Stomach (tissue), 9 donors: ENCODE data around the gene CRELD1. TPM values are rescaled to one million over a fixed set of nuclear protein-coding genes. Genes with fewer than 3 reads are reported as not detected.
A peak's percentile ranks its signal among the peaks of the same experiment; 100 is the strongest.

Experiments used
- DNase-seq, 2 donors: peaks; one replicate each; pipeline versions ENCODE4 v3.0.0 to v3.0.0-alpha.2; 2013 to 2019
- H3K27ac ChIP-seq, 5 donors: fragments of 200-600 bp in 4 of 5; sonication (generic) in 4 of 5; one replicate each; pipeline ENCODE4 v1.5.1; 2013 to 2019; ENCODE audit warnings: mild to moderate bottlenecking in 1 of 5, moderate library complexity in 1 of 5
- H3K27me3 ChIP-seq, 3 donors: fragments of 200-600 bp; sonication (generic); one replicate each; pipeline ENCODE4 v1.5.1; 2017 to 2019; ENCODE audit warnings: mixed run types in 1 of 3
- H3K36me3 ChIP-seq, 4 donors: fragments of 200-600 bp; sonication (generic); 1 replicate in 3 of 4; 2 replicates in 1 of 4; pipeline ENCODE4 v1.5.1; 2016 to 2019
- H3K4me1 ChIP-seq, 4 donors: fragments of 200-600 bp; sonication (generic); one replicate each; pipeline ENCODE4 v1.5.1; 2016 to 2019
- H3K4me3 ChIP-seq, 4 donors: fragments of 200-600 bp; sonication (generic) in 3 of 4; one replicate each; pipeline ENCODE4 v1.5.1; 2016 to 2019; ENCODE audit warnings: mild to moderate bottlenecking in 1 of 4
- H3K9me3 ChIP-seq, 4 donors: fragments of 200-600 bp; sonication (generic); one replicate each; pipeline ENCODE4 v1.5.1; 2016 to 2019
- EP300 ChIP-seq: sonication (generic); formaldehyde crosslinking; IDR thresholded peaks from one replicate; pipeline ENCODE4 v1.6.1; 2017; ENCODE audit warnings: antibody characterized with exemption
- POLR2A ChIP-seq, 4 donors: fragments of 450-650 bp; IDR thresholded peaks; one replicate each; pipeline ENCODE4 v1.6.1; 2016; ENCODE audit warnings: antibody characterized with exemption in 4 of 4, control low read depth in 2 of 4, mild to moderate bottlenecking in 1 of 4, moderate library complexity in 1 of 4
- POLR2AphosphoS5 ChIP-seq, 3 donors: sonication (generic); formaldehyde crosslinking; IDR thresholded peaks; one replicate each; pipeline ENCODE4 v1.6.1; 2016; ENCODE audit warnings: antibody characterized with exemption in 3 of 3
- WGBS, 5 donors: extraction: QIAGEN DNeasy Blood & Tissue Kit in 3 of 5; methylation state at CpG; one replicate each; pipeline versions ENCODE4 v1.1.5 to v1.1.7; 2013 to 2018; 5-methylcytosine and 5-hydroxymethylcytosine counted together
- intact Hi-C: fragments of 100-400 bp; cut with DNase I; formaldehyde crosslinking; loops from one replicate; pipeline ENCODE4 v1.15.1; 2023; ENCODE audit warnings: low total_unique reads
- polyA plus RNA-seq, 3 donors: library from polyadenylated mRNA; stranded (reverse); fragments of 200-250 nt; gene quantifications; one replicate each; pipeline ENCODE4 v1.2.3, GENCODE V29; 2013
- total RNA-seq, 5 donors: library from RNA; depleted of rRNA; stranded (reverse); fragments of >200 nt; gene quantifications; one replicate each; pipeline versions ENCODE4 v1.1.0 to v1.2.3, GENCODE V29; 2014 to 2016
- TF ChIP-seq, protein P1 (sequence below), 7 experiments: fragments of 450-650 bp in 4 of 7; fragments of 200-600 bp in 3 of 7; sonication (generic) in 3 of 7; IDR thresholded peaks; one replicate each; pipeline ENCODE4 v1.5.1; 2016 to 2019; ENCODE audit warnings: antibody characterized with exemption in 7 of 7, control low read depth in 2 of 7, mild to moderate bottlenecking in 1 of 7
- donor health status: healthy with polysubstance abuse.
- donor health status: Bipolar disorder and iron deficiency.
- donor health status: healthy.

The CRELD1 gene
- total and polyA plus RNA-seq, 8 donors: 6.2 to 71.5 (median 22.7) TPM

DNA sequence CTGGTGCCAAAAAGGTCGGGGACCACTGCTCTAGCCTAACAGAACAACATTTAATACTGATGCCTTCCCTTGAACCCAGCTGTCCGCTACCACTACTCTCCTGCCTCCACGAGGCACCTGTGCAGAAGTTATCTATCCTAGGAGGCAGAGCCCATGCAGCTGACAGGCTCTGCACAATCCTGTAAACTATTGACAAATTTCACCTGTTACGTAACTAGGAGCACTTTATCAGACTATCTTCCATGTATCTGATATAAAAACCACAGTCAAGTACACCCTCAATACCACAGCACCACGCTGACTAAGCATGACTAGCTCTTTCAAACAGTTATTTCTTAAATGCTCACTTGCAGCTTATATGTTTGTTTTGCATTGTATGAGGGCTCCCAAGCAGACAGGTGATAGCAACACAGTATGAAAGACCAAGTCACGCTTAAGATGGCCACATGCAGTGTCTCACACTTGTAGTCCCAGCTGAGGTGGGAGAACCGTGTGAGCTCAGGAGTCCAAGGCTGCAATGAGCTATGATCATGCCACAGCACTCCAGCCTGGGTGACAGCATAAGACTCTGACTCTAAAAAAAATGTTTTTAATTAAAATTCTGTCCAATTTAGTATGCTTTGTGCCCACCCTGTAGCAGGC lies 21.2 kb upstream of the CRELD1 start:
- H3K4me3 ChIP-seq: no peak overlapping the region
- 48 to 73% (median 63%) methylated on average over 7 of the region's 7 CpGs for WGBS, 5 donors
- H3K27me3 ChIP-seq: no peaks in the 10 kb centered on the region
- H3K9me3 ChIP-seq: no peaks in the 10 kb centered on the region
- H3K4me1 ChIP-seq: peaks cover 33 to 63% (median 52%) of the 10 kb centered on the region in 4 donors
- intact Hi-C loops: loop anchor here (10.0 kb wide), 1 partner anchor 68 kb away; the partner anchor contains the start of gene RPUSD3
- H3K36me3 ChIP-seq: peaks cover 0 to 29% (median 27%) of the 10 kb centered on the region in 4 donors
- TF ChIP-seq POLR2AphosphoS5 (IDR thresholded peaks at IDR 0.05): peak in 2 of 3 donors; percentile 49 to 66
- TF ChIP-seq POLR2A (IDR thresholded peaks at IDR 0.05): no peak
- no peak overlapping the region for H3K27ac ChIP-seq
- DNase-seq: no peak

DNA sequence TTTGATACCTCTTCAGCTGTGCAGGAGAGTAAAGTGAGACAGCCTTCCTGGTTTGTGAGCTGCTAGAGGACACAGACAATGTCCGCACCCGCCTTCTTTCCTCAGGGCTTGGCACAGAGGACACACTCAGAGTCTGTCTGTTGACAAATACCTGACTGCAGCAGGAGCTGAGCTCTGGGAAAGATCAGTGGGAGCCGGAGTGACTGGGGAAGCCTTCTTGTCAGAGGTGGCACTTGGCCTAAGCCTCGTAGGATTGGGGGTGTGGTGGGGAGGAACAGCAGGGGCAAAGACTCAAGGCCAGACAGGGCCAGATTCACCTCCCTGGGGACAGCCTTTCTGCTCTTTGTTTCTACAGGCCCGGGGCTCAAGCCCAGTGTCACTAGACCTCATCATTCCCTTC lies 20.0 kb upstream of the CRELD1 start:
- Histone ChIP-seq H3K4me1 (peaks cover 44 to 75% (median 63%) of the 10 kb centered on the region in 4 donors), H3K36me3 (peaks cover 0 to 29% (median 19%) of the 10 kb centered on the region in 4 donors), H3K9me3 (no peaks in the 10 kb centered on the region), H3K27me3 (no peaks in the 10 kb centered on the region), H3K4me3 (no peak overlapping the region), H3K27ac (peak overlapping the region; percentile 3 to 94 (median 90))
- TF ChIP-seq, protein P1, sequence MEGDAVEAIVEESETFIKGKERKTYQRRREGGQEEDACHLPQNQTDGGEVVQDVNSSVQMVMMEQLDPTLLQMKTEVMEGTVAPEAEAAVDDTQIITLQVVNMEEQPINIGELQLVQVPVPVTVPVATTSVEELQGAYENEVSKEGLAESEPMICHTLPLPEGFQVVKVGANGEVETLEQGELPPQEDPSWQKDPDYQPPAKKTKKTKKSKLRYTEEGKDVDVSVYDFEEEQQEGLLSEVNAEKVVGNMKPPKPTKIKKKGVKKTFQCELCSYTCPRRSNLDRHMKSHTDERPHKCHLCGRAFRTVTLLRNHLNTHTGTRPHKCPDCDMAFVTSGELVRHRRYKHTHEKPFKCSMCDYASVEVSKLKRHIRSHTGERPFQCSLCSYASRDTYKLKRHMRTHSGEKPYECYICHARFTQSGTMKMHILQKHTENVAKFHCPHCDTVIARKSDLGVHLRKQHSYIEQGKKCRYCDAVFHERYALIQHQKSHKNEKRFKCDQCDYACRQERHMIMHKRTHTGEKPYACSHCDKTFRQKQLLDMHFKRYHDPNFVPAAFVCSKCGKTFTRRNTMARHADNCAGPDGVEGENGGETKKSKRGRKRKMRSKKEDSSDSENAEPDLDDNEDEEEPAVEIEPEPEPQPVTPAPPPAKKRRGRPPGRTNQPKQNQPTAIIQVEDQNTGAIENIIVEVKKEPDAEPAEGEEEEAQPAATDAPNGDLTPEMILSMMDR (IDR thresholded peaks at IDR 0.05): no peak
- no peak for TF ChIP-seq POLR2AphosphoS5 (IDR thresholded peaks at IDR 0.05)
- TF ChIP-seq POLR2A (IDR thresholded peaks at IDR 0.05): no peak
- TF ChIP-seq EP300: no peak
- no peak for DNase-seq
- intact Hi-C loops: loop anchor here (10.0 kb wide), 1 partner anchor 69 kb away; the partner anchor contains the start of gene RPUSD3
- WGBS, 5 donors: 41 to 55% (median 45%) methylated on average over 5 of the region's 5 CpGs

DNA sequence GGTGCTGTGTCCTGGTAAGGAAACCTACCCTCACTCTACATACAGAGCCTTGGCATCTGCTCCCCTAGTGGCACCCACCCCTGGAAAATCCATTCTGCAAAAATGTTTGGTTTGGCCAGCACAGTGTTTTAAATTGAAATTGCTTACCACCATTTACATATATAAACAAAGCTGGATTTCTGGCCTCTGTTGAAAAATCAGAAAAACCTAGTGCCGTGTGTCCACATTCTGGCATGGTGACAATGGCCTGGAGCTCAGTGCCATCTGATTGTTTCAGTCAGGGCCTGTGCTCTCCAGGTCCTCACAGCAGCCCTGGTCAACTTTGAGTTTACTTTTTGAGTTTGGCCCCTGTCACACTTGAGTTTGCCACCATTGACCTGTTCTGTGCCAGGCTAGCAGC lies 19.6 kb upstream of the CRELD1 start:
- no peaks in the 10 kb centered on the region for H3K9me3 ChIP-seq
- TF ChIP-seq POLR2A (IDR thresholded peaks at IDR 0.05) (no peak), POLR2AphosphoS5 (IDR thresholded peaks at IDR 0.05) (no peak), EP300 (no peak)
- TF ChIP-seq, protein P1 (IDR thresholded peaks at IDR 0.05): no peak
- H3K36me3 ChIP-seq: peaks cover 0 to 25% (median 16%) of the 10 kb centered on the region in 4 donors
- DNase-seq: peak in 1 of 2 donors; percentile 35
- H3K27me3 ChIP-seq: no peaks in the 10 kb centered on the region
- no peak overlapping the region for H3K4me3 ChIP-seq
- H3K4me1 ChIP-seq: peaks cover 44 to 76% (median 64%) of the 10 kb centered on the region in 4 donors
- intact Hi-C loops: loop anchor here (10.0 kb wide), 1 partner anchor 69 kb away; the partner anchor contains the start of gene RPUSD3
- WGBS, 5 donors: 11 to 44% (median 27%) methylated on average over 1 of the region's 1 CpG
- H3K27ac ChIP-seq: peak overlapping the region; percentile 84 to 94 (median 90)

DNA sequence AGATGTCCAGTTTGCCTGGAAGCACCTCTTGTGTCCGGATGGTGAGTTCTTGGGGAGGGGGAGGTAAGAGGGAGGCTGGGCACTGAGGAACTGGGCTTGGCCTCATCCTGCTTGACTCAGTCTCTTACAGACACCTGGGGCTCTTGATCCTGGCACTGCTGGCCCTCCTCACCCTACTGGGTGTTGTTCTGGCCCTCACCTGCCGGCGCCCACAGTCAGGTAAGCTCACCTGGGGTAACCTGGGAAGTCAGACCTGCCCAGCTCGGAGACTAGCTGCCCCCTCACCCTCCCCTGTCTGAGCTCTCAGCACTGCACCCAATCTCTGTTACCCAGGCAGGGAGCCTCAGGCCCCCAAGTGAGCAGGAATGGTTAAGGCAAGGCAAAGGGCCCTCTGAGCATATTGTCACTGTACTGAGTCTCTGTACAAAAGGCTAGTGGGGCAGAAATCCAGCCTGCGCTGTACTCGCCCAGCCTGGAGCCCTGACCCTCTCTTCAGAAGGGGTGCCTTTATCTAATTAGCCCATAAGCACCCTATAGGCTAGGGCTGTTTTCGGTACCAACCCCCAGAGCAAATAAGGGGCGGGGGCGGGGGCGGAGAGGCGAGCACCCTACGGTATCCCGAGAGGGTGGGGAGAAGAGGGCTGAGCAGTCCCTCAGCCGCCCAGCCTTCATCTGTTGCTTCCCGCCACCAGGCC lies 18.9 kb upstream of the CRELD1 start:
- 5 to 36% (median 17%) methylated on average over 8 to 15 of the region's 15 CpGs for WGBS, 5 donors
- H3K27me3 ChIP-seq: no peaks in the 10 kb centered on the region
- peak overlapping the region; percentile 58 to 68 (median 63) for H3K4me3 ChIP-seq
- no peaks in the 10 kb centered on the region for H3K9me3 ChIP-seq
- TF ChIP-seq EP300 (no peak), POLR2A (IDR thresholded peaks at IDR 0.05) (no peak), POLR2AphosphoS5 (IDR thresholded peaks at IDR 0.05) (no peak)
- TF ChIP-seq, protein P1 (IDR thresholded peaks at IDR 0.05): peak in 1 of 7 experiments; percentile 22
- DNase-seq: peak in 1 of 2 donors; percentile 35
- H3K4me1 ChIP-seq: peaks cover 44 to 76% (median 64%) of the 10 kb centered on the region in 4 donors
- H3K27ac ChIP-seq: peak overlapping the region; percentile 84 to 94 (median 90)
- intact Hi-C loops: loop anchor here (10.0 kb wide), 1 partner anchor 70 kb away; the partner anchor contains the start of gene RPUSD3
- peaks cover 0 to 20% (median 15%) of the 10 kb centered on the region in 4 donors for H3K36me3 ChIP-seq
